Measurements from ENCODE around the gene EP300.

The EP300 gene

GRCh38 chr22:41198027-41198580 lies 105.7 kb downstream of the EP300 start:
- no peak for DNase-seq (ENCODE audit: low read depth, low spot score)
- no peak overlapping the region for H3K27ac ChIP-seq

GRCh38 chr22:41201141-41201540 lies 108.7 kb downstream of the EP300 start:
- no peak overlapping the region for H3K27ac ChIP-seq
- peak; percentile 27 for DNase-seq (ENCODE audit: low read depth, low spot score)

DNA sequence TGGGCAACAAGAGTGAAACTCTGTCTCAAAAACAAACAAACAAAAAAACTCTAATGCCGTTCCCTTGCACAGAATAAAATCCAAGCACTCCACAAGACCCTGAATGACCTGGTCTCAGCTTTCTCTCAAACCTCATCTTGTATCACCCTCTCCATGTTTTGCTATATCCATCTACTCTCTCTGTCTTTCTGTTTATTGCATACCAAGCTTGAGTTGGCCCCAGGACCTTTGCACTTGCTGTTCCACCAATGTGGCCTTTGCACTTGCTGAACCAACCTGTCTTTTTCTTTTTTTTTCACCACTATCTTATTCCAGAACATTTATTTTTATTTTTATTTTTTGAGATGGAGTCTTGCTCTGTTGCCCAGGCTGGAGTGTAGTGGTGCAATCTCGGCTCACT lies 110.7 kb downstream of the EP300 start:
- no peak for DNase-seq (ENCODE audit: low read depth, low spot score)
- H3K27ac ChIP-seq, result no peak overlapping the region

DNA sequence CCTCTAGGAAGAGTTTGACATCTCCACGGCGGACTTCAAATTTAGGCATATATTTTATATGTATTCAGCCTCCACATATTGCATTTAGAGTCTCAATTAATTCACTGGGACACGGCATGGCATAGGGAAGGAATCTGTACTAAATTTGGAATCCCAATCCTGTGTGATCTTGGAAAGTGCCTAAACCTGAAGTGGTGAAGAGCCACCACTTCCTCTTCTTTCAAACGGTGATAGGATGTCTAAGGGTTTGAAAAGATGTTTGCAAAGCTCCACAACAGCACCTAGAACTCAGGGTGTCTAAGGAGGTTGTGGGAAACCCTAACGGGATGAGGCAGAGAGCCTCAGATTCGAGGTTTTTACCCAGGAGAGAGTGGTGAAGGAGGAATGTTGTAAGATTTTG lies 111.7 kb downstream of the EP300 start:
- no peak overlapping the region for H3K27ac ChIP-seq
- no peak for DNase-seq (ENCODE audit: low read depth, low spot score)

GRCh38 chr22:41204992-41205900 lies 112.9 kb downstream of the EP300 start, which contains the start of gene L3MBTL2:
L3MBTL2 (plus strand) TSS chr22:41205312; CDS start chr22:41205363, 51 bp downstream.
- peak; percentile 75 for DNase-seq (ENCODE audit: low read depth, low spot score)
- H3K27ac ChIP-seq, result peak within 1 kb of the TSS; percentile 69

DNA sequence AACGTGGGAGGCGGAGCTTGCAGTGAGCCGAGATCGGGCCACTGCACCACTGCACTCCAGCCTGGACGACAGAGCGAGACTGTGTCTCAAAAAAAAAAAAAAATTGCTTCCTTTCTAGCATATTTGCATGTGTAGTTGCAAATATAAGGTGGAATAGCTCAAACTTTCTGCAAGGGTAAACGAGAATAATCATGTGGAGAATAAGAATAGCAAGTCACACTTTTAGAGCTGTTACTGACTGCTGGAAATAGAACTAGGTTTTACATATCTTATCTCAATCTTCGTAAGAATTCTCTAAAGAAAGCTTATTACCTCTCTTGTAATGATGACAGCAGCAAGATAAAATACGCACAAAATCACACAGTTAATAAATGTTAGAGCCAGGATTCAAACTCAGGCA lies 114.3 kb downstream of the EP300 start:
- no peak for DNase-seq (ENCODE audit: low read depth, low spot score)
- no peak overlapping the region for H3K27ac ChIP-seq

- no peak overlapping the region for H3K27ac ChIP-seq
- no peak for DNase-seq (ENCODE audit: low read depth, low spot score)
These were observed 123.0 kb downstream of the EP300 start for GRCh38 chr22:41215409-41215808.

DNA sequence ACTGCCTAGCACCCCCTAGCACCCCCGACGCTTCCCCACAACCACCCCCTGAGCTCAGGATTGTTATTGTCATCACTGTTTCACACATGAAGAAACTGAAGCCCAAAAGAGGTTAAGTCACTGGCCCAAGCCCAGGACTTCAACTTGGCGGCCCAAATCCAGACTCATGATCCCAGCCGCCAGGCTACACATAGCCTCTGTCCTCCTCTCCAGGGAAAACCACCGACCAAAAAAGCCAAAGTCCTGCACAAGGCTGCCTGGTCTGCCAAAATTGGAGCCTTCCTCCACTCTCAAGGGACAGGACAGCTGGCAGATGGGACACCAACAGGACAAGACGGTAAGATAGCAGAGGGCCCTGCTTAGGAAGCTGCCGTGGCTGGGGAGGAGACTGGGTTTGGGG lies 123.5 kb downstream of the EP300 start:
- H3K27ac ChIP-seq, result peak overlapping the region; percentile 100
- no peak for DNase-seq (ENCODE audit: low read depth, low spot score)

DNA sequence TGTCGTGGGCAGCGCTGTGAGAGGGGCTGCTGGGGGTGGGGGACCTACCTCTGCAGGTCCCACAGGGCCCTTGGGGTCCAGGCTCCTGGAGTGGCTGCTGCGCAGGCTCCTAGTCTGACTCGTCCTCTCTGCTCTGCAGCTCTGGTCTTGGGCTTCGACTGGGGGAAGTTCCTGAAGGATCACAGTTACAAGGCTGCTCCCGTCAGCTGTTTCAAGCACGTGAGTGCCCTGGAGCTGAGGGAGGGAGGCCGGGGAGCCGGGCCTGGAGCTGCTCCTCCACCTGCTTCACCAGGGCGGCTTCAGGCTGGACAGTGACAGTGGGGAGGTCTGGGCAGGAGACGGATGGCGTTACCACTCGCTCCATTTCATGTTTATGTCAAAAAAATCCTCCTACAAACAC lies 124.6 kb downstream of the EP300 start:
- peak overlapping the region; percentile 100 for H3K27ac ChIP-seq
- DNase-seq (ENCODE audit: low read depth, low spot score), result no peak

DNA sequence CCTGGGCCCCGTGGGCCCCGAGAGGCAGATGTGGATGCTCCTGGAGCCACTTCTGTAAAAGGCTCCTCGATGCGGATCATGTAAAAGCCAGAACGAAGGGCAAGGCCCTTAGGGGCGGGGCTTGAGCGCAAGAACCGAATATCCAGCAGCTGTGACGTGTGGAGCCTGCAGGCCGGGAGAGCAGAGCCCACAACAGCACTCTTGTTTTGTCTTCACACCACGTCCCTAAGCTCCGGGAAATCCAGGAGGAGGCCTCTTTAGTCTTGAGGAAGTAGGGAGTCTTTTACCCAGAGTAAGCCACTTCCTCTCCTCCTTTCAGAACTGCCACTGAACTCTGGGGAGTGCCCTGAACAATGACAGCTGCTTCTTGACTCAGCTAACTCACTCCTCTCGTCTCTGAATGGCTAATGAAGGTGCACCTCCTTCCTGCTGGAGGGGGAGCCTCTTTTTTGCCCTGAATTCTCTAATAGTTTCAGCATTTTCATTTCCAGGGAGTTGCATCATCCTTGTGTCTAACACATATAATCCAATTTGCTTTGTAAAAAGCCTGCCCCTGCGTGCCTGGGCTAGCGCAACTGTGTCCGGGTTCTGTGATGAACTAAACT lies 125.3 kb downstream of the EP300 start:
- peak overlapping the region; percentile 100 for H3K27ac ChIP-seq
- peak; percentile 71 for DNase-seq (ENCODE audit: low read depth, low spot score)

DNA sequence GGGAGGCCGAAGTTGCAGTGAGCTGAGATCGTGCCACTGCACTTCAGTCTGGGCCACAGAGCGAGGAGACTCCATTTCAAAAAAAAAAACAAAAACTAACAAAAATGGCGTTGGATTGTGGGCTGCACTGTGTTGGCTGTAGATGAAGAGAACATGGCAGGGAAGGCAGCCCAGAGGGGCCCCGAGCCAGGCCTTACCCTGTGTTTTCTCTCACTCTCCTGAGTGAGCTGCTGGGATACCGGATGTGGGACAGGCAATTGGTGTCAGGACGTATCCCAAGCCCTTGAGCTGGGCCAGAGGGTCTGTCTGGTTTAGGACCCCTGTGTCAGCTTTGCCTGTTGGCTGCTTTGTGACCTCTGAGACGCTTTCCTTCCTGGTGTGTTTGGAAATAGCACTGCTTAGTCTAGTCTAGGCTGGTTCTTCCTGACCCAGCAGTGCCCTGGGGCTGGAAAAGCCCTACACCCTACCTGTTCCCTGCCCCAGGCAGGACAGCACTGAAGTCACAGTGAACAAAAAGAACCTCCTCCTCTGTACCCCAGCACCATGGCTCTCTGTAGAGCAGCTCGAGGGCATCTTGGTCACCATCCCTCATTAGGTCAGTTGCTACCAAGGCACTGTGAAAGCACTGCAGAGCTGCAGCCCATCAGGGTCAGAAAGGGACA lies 130.6 kb downstream of the EP300 start:
- no peak for DNase-seq (ENCODE audit: low read depth, low spot score)
- H3K27ac ChIP-seq, result no peak overlapping the region

DNA sequence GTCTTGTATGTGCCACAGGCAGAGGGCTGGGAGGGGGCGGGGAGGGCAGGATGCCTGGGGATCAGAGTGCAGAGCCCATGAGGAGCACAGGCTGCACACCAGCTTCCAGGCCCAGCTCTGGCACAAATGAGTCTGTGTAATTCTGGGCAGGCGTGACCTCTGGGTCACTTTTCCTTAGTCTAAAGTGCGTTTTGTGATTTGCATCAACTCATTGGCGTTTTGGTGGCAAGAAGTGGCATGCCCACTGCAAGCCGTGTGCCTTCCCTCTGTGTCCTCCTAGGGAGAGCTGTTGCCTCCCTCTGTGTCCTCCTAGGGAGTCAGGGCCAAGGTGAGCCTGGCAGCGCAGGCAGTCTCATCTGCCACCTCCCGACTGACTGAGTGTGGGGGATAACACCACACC lies 131.1 kb downstream of the EP300 start:
- no peak overlapping the region for H3K27ac ChIP-seq

DNA sequence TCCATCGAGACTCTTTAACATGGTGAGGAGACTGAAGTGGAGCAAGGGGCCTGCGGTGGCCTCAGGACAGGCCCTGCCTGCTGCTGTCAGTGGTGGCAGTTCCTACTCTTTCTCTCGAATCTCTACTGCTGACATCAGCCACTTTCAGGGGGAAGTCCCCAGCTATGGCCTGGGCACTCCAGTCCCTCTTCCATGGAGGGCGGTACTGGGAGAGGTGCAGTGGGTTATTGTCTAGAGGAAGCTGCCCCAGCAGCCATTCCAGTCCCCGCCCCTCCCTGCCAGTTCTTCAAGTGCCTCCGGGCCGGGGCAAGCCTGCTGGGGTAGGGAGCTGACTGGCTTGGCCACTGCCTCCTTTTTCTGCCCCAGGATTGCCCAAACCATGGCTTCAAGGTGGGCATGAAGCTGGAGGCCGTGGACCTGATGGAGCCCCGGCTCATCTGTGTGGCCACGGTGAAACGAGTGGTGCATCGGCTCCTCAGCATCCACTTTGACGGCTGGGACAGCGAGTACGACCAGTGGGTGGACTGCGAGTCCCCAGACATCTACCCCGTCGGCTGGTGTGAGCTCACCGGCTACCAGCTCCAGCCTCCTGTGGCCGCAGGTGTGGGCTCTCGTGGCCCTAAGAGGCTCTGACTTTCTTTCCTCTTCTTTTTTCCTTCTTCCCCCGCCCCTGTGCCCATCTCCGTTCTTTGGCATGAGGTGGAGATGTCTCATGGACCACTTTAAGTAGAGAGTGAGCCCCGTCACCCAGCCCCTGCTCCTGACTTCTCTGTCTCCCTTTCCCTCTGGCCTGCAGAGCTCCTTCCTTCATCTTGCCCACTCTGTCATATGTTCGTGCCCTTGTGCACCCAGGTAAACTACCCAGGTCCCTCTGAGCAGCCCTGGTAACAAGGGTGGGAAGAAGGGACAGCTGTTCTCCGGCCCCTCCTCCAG lies 134.6 kb downstream of the EP300 start:
- DNase-seq (ENCODE audit: low read depth, low spot score), result no peak
- H3K27ac ChIP-seq, result no peak overlapping the region

More for the DNA sequence above, 131.1 kb downstream of the EP300 start:
- no peak for DNase-seq (ENCODE audit: low read depth, low spot score)

GRCh38 chr22:41229215-41229614 lies 136.8 kb downstream of the EP300 start:
- no peak overlapping the region for H3K27ac ChIP-seq
- no peak for DNase-seq (ENCODE audit: low read depth, low spot score)

Measured in epithelial cell of prostate (primary cell).